Adrenal gland (tissue), 5 donors: ENCODE data around the gene SYDE1.

Experiments used
- CTCF ChIP-seq, 6 experiments: fragments of 450-650 bp in 4 of 6; fragments of 200-600 bp in 2 of 6; sonication (generic) in 1 of 6; IDR thresholded peaks; 1 replicate in 5 of 6; 2 replicates in 1 of 6; pipeline versions ENCODE4 v1.5.1 to v1.8.0; 2016 to 2021; ENCODE audit warnings: antibody characterized with exemption in 6 of 6, mild to moderate bottlenecking in 2 of 6, moderate library complexity in 1 of 6
- POLR2A ChIP-seq, 2 donors: fragments of 450-650 bp; IDR thresholded peaks; one replicate each; pipeline ENCODE4 v1.6.1; 2017; ENCODE audit warnings: antibody characterized with exemption in 2 of 2, mild to moderate bottlenecking in 2 of 2, moderate library complexity in 1 of 2
- donor health status: DM: no; HTN: no; CAD: no.

GRCh38 chr19:15128162-15128770 lies 21.1 kb downstream of the SYDE1 start:
- TF ChIP-seq POLR2A (IDR thresholded peaks at IDR 0.05), result no peak
- TF ChIP-seq CTCF (IDR thresholded peaks at IDR 0.05), result no peak
